Kidney tubule cell (primary cell): ENCODE results near the gene PRDX5.

Experiments
- DNase-seq: peaks from one replicate; pipeline ENCODE4 v3.0.0-alpha.2; 2018; ENCODE audit warnings: low spot score

PRDX5 gene

GRCh38 chr11:64317961-64318765 lies at the start of gene PRDX5:
Gene PRDX5 (plus strand): TSS chr11:64318121. CDS start chr11:64318216, 95 bp downstream.
- peak; percentile 98 for DNase-seq

- DNase-seq: peak; percentile 77
Observed at GRCh38 chr11:64268893-64269539, 48.9 kb upstream of the PRDX5 start.

- DNase-seq: peak; percentile 100
Observed at GRCh38 chr11:64269540-64270220, 48.2 kb upstream of the PRDX5 start.

- no peak for DNase-seq
Observed at GRCh38 chr11:64275031-64275800, 42.7 kb upstream of the PRDX5 start.

- DNase-seq: no peak
Observed at GRCh38 chr11:64275841-64276240, 42.1 kb upstream of the PRDX5 start.

GRCh38 chr11:64276653-64277431 lies 41.1 kb upstream of the PRDX5 start:
- no peak for DNase-seq

- DNase-seq: no peak
Observed at GRCh38 chr11:64278576-64279190, 39.2 kb upstream of the PRDX5 start.

GRCh38 chr11:64281957-64282770 lies 35.8 kb upstream of the PRDX5 start:
- DNase-seq: no peak

GRCh38 chr11:64283092-64283491 lies 34.8 kb upstream of the PRDX5 start:
- no peak for DNase-seq

GRCh38 chr11:64284048-64284961 lies 33.6 kb upstream of the PRDX5 start, which contains the start of gene BAD:
Gene BAD (minus strand): TSS chr11:64284665. CDS start chr11:64284368, 297 bp downstream.
- DNase-seq: peak; percentile 93

GRCh38 chr11:64284962-64285884 lies 32.7 kb upstream of the PRDX5 start, which contains the start of gene GPR137:
Gene GPR137 (plus strand): TSS chr11:64285848. CDS start chr11:64286525, 677 bp downstream.
- peak; percentile 77 for DNase-seq

GRCh38 chr11:64285885-64286800 lies 31.8 kb upstream of the PRDX5 start:
- peak; percentile 30 for DNase-seq

- no peak for DNase-seq
Observed at GRCh38 chr11:64286801-64287159, 31.1 kb upstream of the PRDX5 start.

GRCh38 chr11:64287676-64288352 lies 30.1 kb upstream of the PRDX5 start:
- no peak for DNase-seq

GRCh38 chr11:64288353-64288750 lies 29.6 kb upstream of the PRDX5 start:
- DNase-seq: no peak

- no peak for DNase-seq
Observed at GRCh38 chr11:64289002-64289564, 28.8 kb upstream of the PRDX5 start.
